Measurements from ENCODE around the gene FAM50A.
A peak's percentile ranks its signal among the peaks of the same experiment; 100 is the strongest.

The FAM50A gene

DNA sequence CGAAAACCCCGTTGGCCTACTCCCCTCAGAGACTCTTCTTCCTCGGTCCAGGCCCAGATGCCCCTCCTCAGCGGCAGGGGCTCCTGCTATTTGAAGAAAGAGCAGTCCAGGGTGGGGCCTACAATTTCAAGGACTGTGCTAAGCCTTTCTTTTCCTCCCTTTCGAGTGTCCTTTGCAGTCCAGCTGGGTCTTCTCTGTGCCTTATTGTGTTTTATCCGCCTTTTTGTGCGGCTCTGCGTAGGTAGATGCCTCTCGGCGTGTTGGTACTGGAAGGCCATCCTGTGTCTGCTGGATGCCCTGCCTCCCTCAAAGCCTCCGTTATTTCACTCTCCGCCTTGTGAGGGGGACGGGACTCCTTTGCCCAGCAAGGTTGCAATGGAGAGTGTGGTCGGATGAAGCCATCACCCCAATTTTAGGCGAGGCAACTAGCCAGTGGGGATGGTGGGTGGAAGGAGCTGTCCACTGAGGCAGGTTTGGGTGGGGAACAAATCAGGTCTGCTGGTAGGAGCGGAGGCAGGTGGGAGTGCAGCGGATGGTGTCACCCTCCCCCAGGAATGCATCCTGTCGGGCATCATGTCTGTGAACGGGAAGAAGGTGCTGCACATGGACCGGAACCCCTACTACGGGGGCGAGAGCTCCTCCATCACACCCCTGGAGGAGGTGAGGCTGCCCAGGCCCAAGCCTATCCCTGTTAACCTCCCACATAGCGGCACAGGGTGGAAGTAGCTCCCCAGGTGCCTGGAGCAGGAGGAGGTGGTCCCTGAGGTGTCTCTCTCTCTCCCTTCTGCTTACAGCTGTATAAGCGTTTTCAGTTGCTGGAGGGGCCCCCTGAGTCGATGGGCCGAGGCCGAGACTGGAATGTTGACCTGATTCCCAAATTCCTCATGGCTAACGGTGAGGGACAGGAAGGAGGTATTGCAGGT is 5.7 kb upstream of the FAM50A start:
- no peak for DNase-seq (ENCODE audit: low read depth in 2 of 2)

DNA sequence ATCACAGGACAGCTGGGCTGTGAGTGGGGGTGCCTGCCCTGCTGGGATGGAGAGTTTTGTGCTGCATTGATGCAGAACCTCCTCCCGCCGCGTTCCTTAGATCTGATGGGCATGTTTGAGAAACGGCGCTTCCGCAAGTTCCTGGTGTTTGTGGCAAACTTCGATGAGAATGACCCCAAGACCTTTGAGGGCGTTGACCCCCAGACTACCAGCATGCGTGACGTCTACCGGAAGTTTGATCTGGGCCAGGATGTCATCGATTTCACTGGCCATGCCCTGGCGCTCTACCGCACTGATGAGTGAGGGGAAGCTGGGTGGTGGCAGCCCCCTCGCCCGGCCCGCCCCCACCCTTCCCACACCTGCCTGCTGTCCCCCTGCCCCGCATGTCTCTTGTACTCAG is 4.1 kb upstream of the FAM50A start:
- DNase-seq (ENCODE audit: low read depth in 2 of 2) = no peak

DNA sequence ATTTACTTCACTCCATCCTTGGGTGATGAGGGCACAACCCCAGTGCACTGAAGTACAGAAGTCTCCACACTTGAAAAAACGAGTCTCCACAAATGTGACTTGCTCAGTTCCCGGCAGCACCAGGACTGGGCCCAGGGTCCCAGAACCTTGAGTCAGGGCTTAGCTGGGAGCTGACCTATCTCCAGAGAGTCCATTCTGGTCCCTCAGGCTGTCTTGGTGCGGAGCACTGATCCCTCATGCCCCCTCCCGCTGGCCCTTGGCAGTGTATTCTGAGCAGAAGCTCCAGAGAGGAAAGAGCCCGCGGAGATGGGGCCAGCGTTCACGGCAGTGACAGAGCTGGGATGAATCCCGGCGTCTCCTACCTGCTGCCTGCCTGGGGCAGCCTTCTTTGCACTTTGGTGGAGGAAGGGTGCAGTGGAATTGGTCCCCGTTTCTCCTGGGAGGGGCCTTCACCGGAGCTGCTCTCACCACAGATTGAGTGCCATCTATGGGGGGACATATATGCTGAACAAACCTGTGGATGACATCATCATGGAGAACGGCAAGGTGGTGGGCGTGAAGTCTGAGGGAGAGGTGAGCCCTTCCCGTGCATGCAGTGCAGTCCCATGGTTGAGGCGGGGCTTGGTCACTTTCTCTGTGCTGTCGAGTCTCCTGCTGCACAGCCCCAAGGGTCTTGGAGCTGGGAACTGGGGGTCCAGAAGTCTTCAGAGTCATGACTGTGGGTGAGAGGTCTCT is 3.2 kb upstream of the FAM50A start:
- DNase-seq (ENCODE audit: low read depth in 2 of 2) = no peak

DNA sequence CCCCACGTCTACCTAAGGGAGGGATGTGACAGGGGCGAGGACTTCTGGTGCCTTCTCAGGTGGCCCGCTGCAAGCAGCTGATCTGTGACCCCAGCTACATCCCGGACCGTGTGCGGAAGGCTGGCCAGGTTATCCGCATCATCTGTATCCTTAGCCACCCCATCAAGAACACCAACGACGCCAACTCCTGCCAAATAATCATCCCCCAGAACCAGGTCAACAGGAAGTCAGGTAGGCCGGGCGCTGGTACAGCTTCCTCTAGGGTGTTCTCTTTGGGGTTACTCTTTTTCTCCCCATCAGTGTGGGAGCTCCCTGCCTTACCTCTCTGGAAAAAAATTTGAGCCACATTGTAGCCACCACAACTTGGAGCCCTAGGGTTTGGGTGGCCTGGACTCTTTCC is 2.4 kb upstream of the FAM50A start:
- DNase-seq (ENCODE audit: low read depth in 2 of 2) = no peak

DNA sequence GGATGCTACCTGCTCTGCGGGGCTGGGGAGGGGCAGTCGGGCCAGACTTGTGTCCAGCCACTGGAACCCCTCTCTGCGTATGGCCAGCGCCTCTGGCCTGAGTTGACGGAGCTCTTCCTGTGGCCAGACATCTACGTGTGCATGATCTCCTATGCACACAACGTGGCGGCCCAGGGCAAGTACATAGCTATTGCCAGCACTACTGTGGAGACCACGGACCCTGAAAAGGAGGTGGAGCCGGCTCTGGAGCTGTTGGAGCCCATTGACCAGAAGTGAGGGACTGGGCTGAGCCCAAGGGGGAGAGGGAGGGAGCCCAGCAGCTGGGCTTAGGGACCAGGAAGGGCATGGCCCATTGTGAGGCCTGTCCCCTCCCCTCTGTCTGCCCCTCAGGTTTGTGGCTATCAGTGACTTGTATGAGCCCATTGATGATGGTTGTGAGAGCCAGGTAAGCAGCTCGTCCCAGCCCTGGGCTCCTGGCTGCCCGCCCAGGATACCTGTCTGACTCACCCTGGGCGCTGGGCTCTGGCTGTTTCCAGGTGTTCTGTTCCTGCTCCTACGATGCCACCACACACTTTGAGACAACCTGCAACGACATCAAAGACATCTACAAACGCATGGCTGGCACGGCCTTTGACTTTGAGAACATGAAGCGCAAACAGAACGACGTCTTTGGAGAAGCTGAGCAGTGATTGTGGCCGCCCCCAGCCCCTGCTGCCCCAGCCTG is 1.8 kb upstream of the FAM50A start:
- DNase-seq (ENCODE audit: low read depth in 2 of 2) = no peak

DNA sequence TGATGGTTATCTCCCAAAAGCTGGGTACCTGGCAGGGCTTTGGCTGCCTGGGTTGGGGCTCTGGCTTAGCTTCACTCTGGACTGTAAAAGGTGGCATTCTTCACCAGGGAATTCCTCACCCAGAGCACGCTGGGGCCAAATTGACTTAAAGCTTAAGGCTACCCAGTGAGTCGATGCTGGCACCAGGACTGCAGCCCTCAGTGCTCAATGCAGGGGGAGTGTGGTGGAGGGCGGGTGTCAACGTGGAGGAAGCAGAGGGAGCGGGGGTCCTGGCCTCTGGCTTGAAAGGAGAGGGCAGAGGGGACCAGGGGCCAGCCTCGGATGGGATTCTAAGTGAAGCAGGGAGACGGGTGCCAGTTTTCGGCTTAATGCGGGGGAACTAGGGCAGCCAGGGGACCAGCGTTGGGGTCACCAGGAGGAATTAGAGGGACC is 446 bp upstream of the FAM50A start:
- no peak for DNase-seq (ENCODE audit: low read depth in 2 of 2)

DNA sequence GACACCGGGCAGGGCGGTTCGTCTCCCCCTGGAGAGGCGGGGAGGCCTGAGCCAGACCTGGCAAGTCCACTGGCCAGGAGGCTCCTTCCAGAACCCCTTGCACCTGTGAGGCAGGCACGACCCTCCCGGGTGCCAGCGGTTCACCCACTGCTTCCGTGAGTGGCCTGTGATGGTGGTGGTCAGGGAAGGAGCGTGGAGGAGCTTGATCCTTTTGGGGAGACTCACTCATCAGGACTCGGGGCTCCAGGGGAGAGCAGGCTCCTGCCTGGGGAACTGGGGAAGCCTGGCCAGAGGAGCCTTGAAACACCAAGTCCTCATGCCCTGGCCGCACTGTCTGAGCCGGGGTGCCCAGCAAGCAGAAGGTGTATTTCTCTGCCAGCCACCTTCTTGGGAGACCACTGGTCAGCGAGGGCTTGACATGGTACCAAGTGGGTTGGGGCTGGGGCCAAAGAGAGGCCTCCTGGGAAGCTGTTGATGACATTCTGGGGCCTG is 860 bp downstream of the FAM50A start:
- no peak for DNase-seq (ENCODE audit: low read depth in 2 of 2)

DNA sequence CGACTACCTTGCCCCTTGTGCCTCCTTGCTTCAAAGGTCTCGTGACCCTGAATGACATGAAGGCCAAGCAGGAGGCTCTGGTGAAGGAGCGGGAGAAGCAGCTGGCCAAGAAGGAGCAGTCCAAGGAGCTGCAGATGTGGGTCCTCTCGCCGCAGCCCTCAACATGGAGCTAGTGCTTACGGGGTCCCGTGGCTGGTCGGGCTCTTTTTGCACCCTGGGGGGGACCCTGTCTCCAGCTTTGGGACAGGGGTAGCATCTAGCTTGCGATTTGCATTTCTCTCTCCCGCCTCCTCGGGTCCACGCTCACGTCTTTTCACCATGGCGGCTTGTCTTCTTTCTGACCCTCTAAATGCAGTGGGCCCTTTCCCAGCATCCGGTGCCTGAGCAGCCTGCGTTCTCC is 1.8 kb downstream of the FAM50A start:
- no peak for DNase-seq (ENCODE audit: low read depth in 2 of 2)

DNA sequence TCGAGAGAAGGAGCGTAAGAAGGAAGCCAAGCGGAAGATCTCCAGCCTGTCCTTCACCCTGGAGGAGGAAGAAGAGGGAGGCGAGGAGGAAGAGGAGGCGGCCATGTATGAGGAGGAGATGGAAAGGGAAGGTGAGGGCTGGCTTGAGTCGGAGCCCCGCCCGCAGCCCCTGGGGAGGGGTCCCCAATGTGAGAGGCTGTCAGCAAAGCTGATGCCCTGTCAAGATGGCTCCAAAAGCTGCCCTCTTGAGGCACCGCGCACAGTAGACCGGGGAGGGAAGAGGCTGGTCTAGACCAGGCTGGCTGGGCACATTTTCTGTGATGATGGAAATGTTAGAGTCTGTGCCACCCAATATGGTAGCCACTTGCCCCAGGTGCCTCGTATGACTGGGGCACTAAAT is 2.5 kb downstream of the FAM50A start:
- DNase-seq (ENCODE audit: low read depth in 2 of 2) = no peak

DNA sequence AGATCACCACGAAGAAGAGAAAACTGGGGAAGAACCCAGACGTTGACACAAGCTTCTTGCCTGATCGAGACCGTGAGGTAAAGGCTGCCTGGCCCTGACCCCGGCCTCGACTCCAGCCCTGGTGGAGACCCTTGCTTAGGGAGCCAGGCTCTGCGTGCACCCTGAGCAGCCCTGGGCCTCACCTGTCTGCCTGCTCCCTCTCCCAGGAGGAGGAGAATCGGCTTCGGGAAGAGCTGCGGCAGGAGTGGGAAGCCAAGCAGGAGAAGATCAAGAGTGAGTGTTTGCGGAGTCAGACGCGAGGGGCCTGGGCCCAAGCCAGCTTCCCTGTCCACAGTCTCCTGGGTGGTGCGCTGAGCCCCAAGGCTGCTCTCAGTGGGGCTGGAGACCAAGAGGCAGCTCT is 4.5 kb downstream of the FAM50A start:
- no peak for DNase-seq (ENCODE audit: low read depth in 2 of 2)

DNA sequence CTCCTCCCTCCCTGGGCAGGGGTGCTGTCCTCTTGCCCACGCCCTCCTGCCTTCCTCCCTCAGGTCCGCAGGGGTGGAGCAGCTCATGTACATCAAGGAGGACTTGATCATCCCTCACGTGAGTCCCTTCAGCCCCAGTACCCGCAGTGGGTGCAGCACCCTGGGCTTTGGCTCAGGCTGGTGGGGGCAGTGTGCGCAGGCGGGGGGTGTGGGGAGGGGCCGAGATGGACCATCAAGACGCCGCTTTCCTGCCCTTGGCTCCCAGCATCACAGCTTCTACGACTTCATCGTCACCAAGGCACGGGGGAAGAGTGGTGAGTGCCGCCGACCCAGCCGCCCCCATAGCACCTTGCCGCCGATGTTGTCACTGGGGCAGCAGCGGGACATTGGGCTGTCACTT is 5.7 kb downstream of the FAM50A start:
- no peak for DNase-seq (ENCODE audit: low read depth in 2 of 2)

DNA sequence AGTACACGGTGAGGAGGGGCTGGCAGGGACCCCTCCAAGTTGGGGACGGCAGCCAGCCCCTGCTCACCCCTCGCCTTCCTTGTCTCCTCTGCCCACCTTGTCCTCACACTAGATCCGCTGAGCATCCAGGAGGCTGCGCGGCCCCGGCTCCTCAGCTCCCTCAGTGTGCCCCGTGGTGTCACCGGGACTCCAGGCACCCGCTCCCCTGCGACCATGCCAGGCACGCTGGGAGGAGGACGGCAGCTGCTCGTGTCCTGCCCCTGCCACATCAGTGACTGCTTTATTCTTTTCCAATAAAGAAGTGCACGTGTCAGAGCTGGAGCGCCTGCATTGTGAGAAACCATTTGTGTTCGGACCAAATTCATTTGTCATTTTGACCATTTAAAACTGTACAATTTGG is 6.4 kb downstream of the FAM50A start:
- DNase-seq (ENCODE audit: low read depth in 2 of 2) = no peak

DNA sequence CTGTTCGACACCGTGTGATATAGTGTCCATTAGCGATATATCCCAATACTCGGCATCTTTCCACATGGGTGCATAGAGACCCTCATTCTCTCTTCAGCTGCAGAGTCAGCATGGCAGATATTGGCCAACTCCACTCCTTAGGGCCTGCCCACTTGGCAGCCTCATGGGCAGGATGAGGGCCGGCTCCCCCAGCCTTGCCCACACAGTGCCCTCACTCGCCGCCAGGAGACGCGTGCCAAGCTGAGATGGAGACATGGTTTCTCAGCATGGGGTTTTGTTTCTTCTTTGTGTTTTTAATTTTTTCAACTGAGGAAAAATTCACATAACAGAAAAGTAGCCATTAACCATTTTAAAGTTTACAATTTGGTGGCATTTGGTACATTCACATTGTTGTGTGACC is 8.9 kb downstream of the FAM50A start:
- DNase-seq (ENCODE audit: low read depth in 2 of 2) = no peak

DNA sequence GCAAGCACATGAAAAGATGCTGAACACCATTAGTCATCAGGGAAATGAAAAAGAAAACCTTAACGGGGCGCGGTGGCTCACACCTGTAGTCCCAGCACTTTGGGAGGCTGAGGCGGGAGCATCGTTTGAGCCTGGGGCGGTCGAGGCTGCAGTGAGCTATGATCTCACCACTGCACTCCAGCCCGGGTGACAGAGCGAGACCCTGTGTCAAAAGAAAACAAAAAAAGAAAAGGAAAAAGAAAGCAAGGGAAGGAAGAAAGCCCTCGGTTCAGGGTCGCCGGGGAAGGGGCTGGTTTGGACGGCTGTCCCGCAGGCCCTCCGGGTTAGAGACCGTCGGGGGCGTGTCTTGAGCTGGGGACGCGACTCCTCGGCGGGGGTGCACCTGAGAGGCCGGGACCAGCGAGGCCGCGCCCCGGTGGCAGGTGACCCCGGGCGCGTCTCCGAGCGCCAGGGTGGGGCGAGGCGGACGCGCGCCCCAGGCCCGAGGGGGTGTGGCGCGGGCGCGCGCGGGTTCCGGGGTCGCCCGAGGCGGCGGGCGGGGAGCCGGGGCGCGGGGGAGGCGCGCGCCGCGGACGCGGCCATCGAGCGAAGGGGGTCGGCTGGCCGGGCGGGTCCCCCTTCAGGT is 13.7 kb downstream of the FAM50A start:
- DNase-seq (ENCODE audit: low read depth in 2 of 2) = peak; percentile 25 to 42

DNA sequence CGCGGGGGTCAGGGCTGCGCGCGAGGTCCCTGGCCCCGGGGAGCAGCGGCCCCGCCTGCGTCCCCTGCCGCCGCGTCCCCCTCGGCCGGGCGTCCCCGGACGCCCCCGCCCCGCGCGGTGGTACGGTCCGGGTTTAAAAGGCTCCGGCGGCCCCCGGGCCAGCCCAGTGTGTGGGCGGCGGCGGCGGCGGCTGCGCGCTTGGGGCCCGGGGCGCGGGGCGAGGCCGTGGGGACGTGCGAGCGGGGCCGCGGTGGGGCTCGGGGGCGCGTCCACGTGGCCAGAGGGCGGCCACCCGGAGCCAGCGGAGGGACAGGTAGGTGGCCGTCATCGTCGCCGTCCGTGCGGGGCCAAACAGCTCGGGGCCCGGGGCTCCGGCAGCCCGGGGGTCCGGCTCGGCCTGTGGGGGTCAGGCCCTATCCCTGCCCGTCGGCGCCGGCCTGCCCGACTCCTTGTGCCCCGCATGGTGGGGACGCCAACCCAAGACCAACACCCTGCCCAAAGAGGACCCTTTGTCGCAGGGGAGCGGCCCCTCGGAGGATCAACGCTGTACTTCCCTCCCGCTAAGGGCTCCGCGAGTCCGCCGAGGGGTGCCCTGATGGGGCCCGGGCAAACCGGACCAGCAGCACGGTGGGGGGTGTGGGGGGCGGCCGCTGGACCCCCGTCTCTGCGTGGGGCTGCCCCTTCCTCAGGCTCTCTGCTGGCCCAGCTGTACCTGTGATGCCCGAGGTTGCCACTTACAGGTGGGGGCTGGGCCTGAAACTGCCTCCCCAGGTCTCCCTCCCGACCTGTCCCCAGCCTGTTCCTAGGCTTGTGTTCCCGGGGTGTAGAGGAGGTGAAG is 14.4 kb downstream of the FAM50A start, which contains the start of gene PLXNA3:
PLXNA3 (plus strand) TSS at position 166 of the 838 bp plus-strand sequence. CDS start 1,903 bp downstream, outside the sequence.
- peak; percentile 55 to 59 for DNase-seq (ENCODE audit: low read depth in 2 of 2)

DNA sequence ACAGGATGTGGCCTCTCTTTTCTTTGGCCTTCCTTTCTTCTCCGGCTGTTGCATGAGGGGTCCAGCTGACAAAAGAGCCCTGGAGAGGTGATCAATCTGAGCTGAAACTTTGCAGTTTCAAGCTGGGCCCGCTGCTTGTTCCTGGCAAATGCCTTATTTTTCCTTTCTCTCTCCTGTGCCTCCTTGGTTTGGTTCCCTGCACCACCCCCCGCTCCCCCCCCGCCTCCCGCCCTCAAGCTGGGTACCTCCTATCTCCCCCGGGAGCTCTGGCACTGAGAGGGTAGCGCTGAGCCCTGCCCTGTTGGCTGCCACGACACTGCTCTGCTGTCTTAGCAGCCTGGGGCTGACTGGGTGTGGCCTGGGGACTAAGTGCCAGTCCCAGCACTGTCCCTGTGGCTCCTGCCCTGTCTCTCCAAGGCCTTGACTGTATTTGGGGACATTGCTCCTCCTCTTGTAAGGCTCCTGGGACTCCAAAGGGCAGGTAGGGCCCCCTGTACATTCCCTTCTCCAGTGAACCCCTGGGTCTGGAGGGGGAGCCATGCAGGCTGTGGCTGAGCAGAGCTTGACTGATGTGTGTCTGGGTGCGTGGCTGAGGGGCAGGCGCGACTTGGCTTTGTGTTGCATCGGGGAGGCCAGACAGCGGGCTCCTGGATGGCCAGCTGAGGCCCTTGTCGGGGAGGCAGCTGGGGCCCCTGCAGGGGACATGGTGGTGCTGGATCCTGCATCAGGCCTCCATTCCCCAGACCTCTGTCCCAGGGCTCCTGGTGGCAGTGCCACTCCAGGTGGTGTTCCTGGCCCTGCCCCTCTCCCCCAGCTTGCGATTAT is 15.2 kb downstream of the FAM50A start:
- no peak for DNase-seq (ENCODE audit: low read depth in 2 of 2)

DNA sequence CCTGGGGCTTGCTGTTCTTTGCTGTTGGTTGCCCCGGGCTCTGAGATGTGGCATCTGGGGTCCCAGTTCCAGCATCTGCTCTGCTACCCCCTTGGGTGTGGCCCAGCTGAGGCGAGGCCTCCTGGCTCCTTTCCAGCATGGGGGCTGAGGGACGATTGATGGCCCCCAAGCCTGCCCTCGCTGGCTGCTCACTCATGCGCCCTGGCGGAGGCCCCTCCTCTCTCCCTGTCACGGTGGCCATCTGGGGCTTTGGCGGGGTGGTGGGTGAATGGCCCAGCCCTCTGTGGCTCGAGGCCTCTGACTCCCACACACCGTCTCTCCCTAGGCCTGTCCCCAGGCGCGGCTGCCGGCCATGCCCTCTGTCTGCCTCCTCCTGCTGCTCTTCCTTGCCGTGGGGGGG is 15.9 kb downstream of the FAM50A start:
- no peak for DNase-seq (ENCODE audit: low read depth in 2 of 2)

DNA sequence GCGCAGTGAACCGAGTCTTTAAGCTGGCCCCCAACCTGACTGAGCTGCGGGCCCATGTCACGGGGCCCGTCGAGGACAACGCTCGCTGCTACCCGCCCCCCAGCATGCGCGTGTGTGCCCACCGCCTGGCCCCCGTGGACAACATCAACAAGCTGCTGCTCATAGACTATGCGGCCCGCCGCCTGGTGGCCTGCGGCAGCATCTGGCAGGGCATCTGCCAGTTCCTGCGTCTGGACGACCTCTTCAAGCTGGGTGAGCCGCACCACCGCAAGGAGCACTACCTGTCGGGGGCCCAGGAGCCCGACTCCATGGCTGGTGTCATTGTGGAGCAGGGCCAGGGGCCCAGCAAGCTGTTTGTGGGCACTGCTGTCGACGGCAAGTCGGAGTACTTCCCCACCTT is 16.4 kb downstream of the FAM50A start:
- no peak for DNase-seq (ENCODE audit: low read depth in 2 of 2)

DNA sequence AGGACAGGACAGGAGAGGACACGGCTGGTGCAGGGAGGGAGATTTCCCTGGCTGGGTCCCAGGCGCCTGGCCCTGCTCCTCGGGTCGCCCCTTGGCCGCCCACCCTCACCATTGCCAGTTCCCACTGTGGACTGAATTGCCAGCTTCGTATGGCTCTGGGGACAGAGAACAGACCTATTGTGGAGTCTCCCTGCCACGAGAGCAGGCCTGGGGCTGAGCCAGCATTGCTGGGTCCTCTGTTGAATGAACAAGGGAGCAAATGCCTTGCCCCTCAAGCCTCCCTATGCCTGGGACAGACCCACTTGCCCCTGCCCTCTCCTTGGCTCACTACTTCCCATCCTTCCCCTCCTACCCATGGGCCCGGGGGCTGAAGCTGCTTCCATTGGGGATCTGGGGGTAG is 18.5 kb downstream of the FAM50A start:
- DNase-seq (ENCODE audit: low read depth in 2 of 2) = no peak

All from stimulated activated CD4-positive, alpha-beta T cell treated with anti-CD3 and anti-CD28 coated beads, Interleukin-1b, Interleukin-23, amount 100 ng/mL, for 4 hours (primary cell).